ENCODE measurements around the gene TARS1.

TARS1 gene

GRCh38 chr5:33457126-33457525 is 16.4 kb downstream of the TARS1 start:
- WGBS (ENCODE audit: insufficient coverage) = 100% methylated on average over 2 of the region's 2 CpGs
- peaks cover 33 to 96% (median 68%) of the 10 kb centered on the region in 4 experiments for H3K36me3 ChIP-seq (ENCODE audit: control insufficient read depth in 4 of 4, insufficient read depth in 4 of 4, low read length in 3 of 4)
- no peaks in the 10 kb centered on the region for H3K27me3 ChIP-seq (replicated peaks in 2 of 5; ENCODE audit: control insufficient read depth in 4 of 5, insufficient read depth in 5 of 5, low read length in 4 of 5)
- H3K9me3 ChIP-seq (ENCODE audit: control extremely low read depth in 1 of 5, control insufficient read depth in 4 of 5, insufficient read depth in 2 of 5, low read depth in 1 of 5, low read length in 4 of 5) = no peaks in the 10 kb centered on the region
- ChIA-PET CTCF (no interaction called here), POLR2A (no interaction called here)
- no peaks in the 10 kb centered on the region for H3K4me1 ChIP-seq (ENCODE audit: control extremely low read depth in 1 of 4, control insufficient read depth in 4 of 4, insufficient read depth in 4 of 4, low read length in 3 of 4)
- H3K27ac ChIP-seq (ENCODE audit: insufficient read depth in 1 of 2, low read depth in 1 of 2, low read length in 2 of 2, poor library complexity in 1 of 2, severe bottlenecking in 2 of 2) = no peak overlapping the region
- H3K4me3 ChIP-seq (ENCODE audit: control insufficient read depth in 1 of 7, extremely low read depth in 1 of 7, insufficient read depth in 4 of 7, low read depth in 2 of 7, low read length in 6 of 7) = no peak overlapping the region
- DNase-seq = no peak

- Histone ChIP-seq H3K4me3 (ENCODE audit: control insufficient read depth in 1 of 7, extremely low read depth in 1 of 7, insufficient read depth in 4 of 7, low read depth in 2 of 7, low read length in 6 of 7) (no peak overlapping the region), H3K4me1 (ENCODE audit: control extremely low read depth in 1 of 4, control insufficient read depth in 4 of 4, insufficient read depth in 4 of 4, low read length in 3 of 4) (no peaks in the 10 kb centered on the region), H3K27ac (ENCODE audit: insufficient read depth in 1 of 2, low read depth in 1 of 2, low read length in 2 of 2, poor library complexity in 1 of 2, severe bottlenecking in 2 of 2) (no peak overlapping the region), H3K36me3 (ENCODE audit: control insufficient read depth in 4 of 4, insufficient read depth in 4 of 4, low read length in 3 of 4) (peaks cover 33 to 98% (median 67%) of the 10 kb centered on the region in 4 experiments), H3K27me3 (replicated peaks in 2 of 5; ENCODE audit: control insufficient read depth in 4 of 5, insufficient read depth in 5 of 5, low read length in 4 of 5) (no peaks in the 10 kb centered on the region), H3K9me3 (ENCODE audit: control extremely low read depth in 1 of 5, control insufficient read depth in 4 of 5, insufficient read depth in 2 of 5, low read depth in 1 of 5, low read length in 4 of 5) (no peaks in the 10 kb centered on the region)
- ChIA-PET POLR2A (no interaction called here), CTCF (interaction anchor here (1.4 kb wide), 1 partner anchor 22 kb away, joined by 3 read pairs; no protein-coding TSS in a partner anchor)
- no peak for DNase-seq
- WGBS (ENCODE audit: insufficient coverage) = no CpG with 5 or more reads among the region's 1 CpG
Observed at GRCh38 chr5:33457817-33458216, 17.1 kb downstream of the TARS1 start.

GRCh38 chr5:33460210-33460609 is 19.4 kb downstream of the TARS1 start:
- Histone ChIP-seq H3K27ac (ENCODE audit: insufficient read depth in 1 of 2, low read depth in 1 of 2, low read length in 2 of 2, poor library complexity in 1 of 2, severe bottlenecking in 2 of 2) (peak overlapping the region in 1 of 2 experiments; percentile 20), H3K4me1 (ENCODE audit: control extremely low read depth in 1 of 4, control insufficient read depth in 4 of 4, insufficient read depth in 4 of 4, low read length in 3 of 4) (no peaks in the 10 kb centered on the region), H3K4me3 (ENCODE audit: control insufficient read depth in 1 of 7, extremely low read depth in 1 of 7, insufficient read depth in 4 of 7, low read depth in 2 of 7, low read length in 6 of 7) (no peak overlapping the region), H3K27me3 (replicated peaks in 2 of 5; ENCODE audit: control insufficient read depth in 4 of 5, insufficient read depth in 5 of 5, low read length in 4 of 5) (no peaks in the 10 kb centered on the region), H3K9me3 (ENCODE audit: control extremely low read depth in 1 of 5, control insufficient read depth in 4 of 5, insufficient read depth in 2 of 5, low read depth in 1 of 5, low read length in 4 of 5) (no peaks in the 10 kb centered on the region), H3K36me3 (ENCODE audit: control insufficient read depth in 4 of 4, insufficient read depth in 4 of 4, low read length in 3 of 4) (peaks cover 18 to 97% (median 67%) of the 10 kb centered on the region in 4 experiments)
- DNase-seq = no peak
- ChIA-PET POLR2A (no interaction called here), CTCF (interaction anchor here (1.5 to 2.1 kb wide), 2 partner anchors 10 to 24 kb away, joined by 5 to 6 read pairs; no protein-coding TSS in a partner anchor)
- WGBS (ENCODE audit: insufficient coverage) = 81% methylated on average over 2 of the region's 2 CpGs

GRCh38 chr5:33462456-33462855 is 21.7 kb downstream of the TARS1 start:
- CTCF ChIA-PET = interaction anchor here (1.2 kb wide), 1 partner anchor 16 kb away, joined by 3 read pairs; no protein-coding TSS in a partner anchor
- POLR2A ChIA-PET = no interaction called here
- Histone ChIP-seq H3K27me3 (replicated peaks in 2 of 5; ENCODE audit: control insufficient read depth in 4 of 5, insufficient read depth in 5 of 5, low read length in 4 of 5) (no peaks in the 10 kb centered on the region), H3K4me1 (ENCODE audit: control extremely low read depth in 1 of 4, control insufficient read depth in 4 of 4, insufficient read depth in 4 of 4, low read length in 3 of 4) (no peaks in the 10 kb centered on the region), H3K4me3 (ENCODE audit: control insufficient read depth in 1 of 7, extremely low read depth in 1 of 7, insufficient read depth in 4 of 7, low read depth in 2 of 7, low read length in 6 of 7) (no peak overlapping the region), H3K9me3 (ENCODE audit: control extremely low read depth in 1 of 5, control insufficient read depth in 4 of 5, insufficient read depth in 2 of 5, low read depth in 1 of 5, low read length in 4 of 5) (no peaks in the 10 kb centered on the region), H3K36me3 (ENCODE audit: control insufficient read depth in 4 of 4, insufficient read depth in 4 of 4, low read length in 3 of 4) (peaks cover 18 to 96% (median 65%) of the 10 kb centered on the region in 4 experiments), H3K27ac (ENCODE audit: insufficient read depth in 1 of 2, low read depth in 1 of 2, low read length in 2 of 2, poor library complexity in 1 of 2, severe bottlenecking in 2 of 2) (no peak overlapping the region)
- no CpG with 5 or more reads among the region's 3 CpGs for WGBS (ENCODE audit: insufficient coverage)
- DNase-seq = no peak

GRCh38 chr5:33465120-33465519 is 24.4 kb downstream of the TARS1 start:
- Histone ChIP-seq H3K27ac (ENCODE audit: insufficient read depth in 1 of 2, low read depth in 1 of 2, low read length in 2 of 2, poor library complexity in 1 of 2, severe bottlenecking in 2 of 2) (no peak overlapping the region), H3K4me1 (ENCODE audit: control extremely low read depth in 1 of 4, control insufficient read depth in 4 of 4, insufficient read depth in 4 of 4, low read length in 3 of 4) (no peaks in the 10 kb centered on the region), H3K9me3 (ENCODE audit: control extremely low read depth in 1 of 5, control insufficient read depth in 4 of 5, insufficient read depth in 2 of 5, low read depth in 1 of 5, low read length in 4 of 5) (no peaks in the 10 kb centered on the region), H3K4me3 (ENCODE audit: control insufficient read depth in 1 of 7, extremely low read depth in 1 of 7, insufficient read depth in 4 of 7, low read depth in 2 of 7, low read length in 6 of 7) (no peak overlapping the region), H3K27me3 (replicated peaks in 2 of 5; ENCODE audit: control insufficient read depth in 4 of 5, insufficient read depth in 5 of 5, low read length in 4 of 5) (no peaks in the 10 kb centered on the region), H3K36me3 (ENCODE audit: control insufficient read depth in 4 of 4, insufficient read depth in 4 of 4, low read length in 3 of 4) (peaks cover 22 to 95% (median 67%) of the 10 kb centered on the region in 4 experiments)
- no peak for DNase-seq
- CTCF ChIA-PET = no interaction called here
- POLR2A ChIA-PET = no interaction called here
- WGBS (ENCODE audit: insufficient coverage) = 100% methylated on average over 1 of the region's 3 CpGs

GRCh38 chr5:33468775-33469435 is 28.1 kb downstream of the TARS1 start:
- Histone ChIP-seq H3K9me3 (ENCODE audit: control extremely low read depth in 1 of 5, control insufficient read depth in 4 of 5, insufficient read depth in 2 of 5, low read depth in 1 of 5, low read length in 4 of 5) (peaks cover 0 to 2% (median under 1%) of the 10 kb centered on the region in 5 experiments), H3K27ac (ENCODE audit: insufficient read depth in 1 of 2, low read depth in 1 of 2, low read length in 2 of 2, poor library complexity in 1 of 2, severe bottlenecking in 2 of 2) (no peak overlapping the region), H3K36me3 (ENCODE audit: control insufficient read depth in 4 of 4, insufficient read depth in 4 of 4, low read length in 3 of 4) (peaks cover 32 to 90% (median 61%) of the 10 kb centered on the region in 4 experiments), H3K27me3 (replicated peaks in 2 of 5; ENCODE audit: control insufficient read depth in 4 of 5, insufficient read depth in 5 of 5, low read length in 4 of 5) (no peaks in the 10 kb centered on the region), H3K4me3 (ENCODE audit: control insufficient read depth in 1 of 7, extremely low read depth in 1 of 7, insufficient read depth in 4 of 7, low read depth in 2 of 7, low read length in 6 of 7) (no peak overlapping the region), H3K4me1 (ENCODE audit: control extremely low read depth in 1 of 4, control insufficient read depth in 4 of 4, insufficient read depth in 4 of 4, low read length in 3 of 4) (no peaks in the 10 kb centered on the region)
- CTCF ChIA-PET = interaction anchor here (1.5 to 2.9 kb wide), 3 partner anchors 9 to 501 kb away, joined by 4 to 19 read pairs (median 5); partner anchors contain the start of gene RXFP3
- DNase-seq = no peak
- POLR2A ChIA-PET = no interaction called here
- 95% methylated on average over 4 of the region's 9 CpGs for WGBS (ENCODE audit: insufficient coverage)

GRCh38 chr5:33470544-33470943 is 29.8 kb downstream of the TARS1 start:
- Histone ChIP-seq H3K4me1 (ENCODE audit: control extremely low read depth in 1 of 4, control insufficient read depth in 4 of 4, insufficient read depth in 4 of 4, low read length in 3 of 4) (no peaks in the 10 kb centered on the region), H3K27me3 (replicated peaks in 2 of 5; ENCODE audit: control insufficient read depth in 4 of 5, insufficient read depth in 5 of 5, low read length in 4 of 5) (no peaks in the 10 kb centered on the region), H3K9me3 (ENCODE audit: control extremely low read depth in 1 of 5, control insufficient read depth in 4 of 5, insufficient read depth in 2 of 5, low read depth in 1 of 5, low read length in 4 of 5) (peaks cover 0 to 9% (median 8%) of the 10 kb centered on the region in 5 experiments), H3K36me3 (ENCODE audit: control insufficient read depth in 4 of 4, insufficient read depth in 4 of 4, low read length in 3 of 4) (peaks cover 34 to 92% (median 63%) of the 10 kb centered on the region in 4 experiments), H3K27ac (ENCODE audit: insufficient read depth in 1 of 2, low read depth in 1 of 2, low read length in 2 of 2, poor library complexity in 1 of 2, severe bottlenecking in 2 of 2) (no peak overlapping the region), H3K4me3 (ENCODE audit: control insufficient read depth in 1 of 7, extremely low read depth in 1 of 7, insufficient read depth in 4 of 7, low read depth in 2 of 7, low read length in 6 of 7) (no peak overlapping the region)
- 88% methylated on average over 1 of the region's 3 CpGs for WGBS (ENCODE audit: insufficient coverage)
- DNase-seq = peak; percentile 8 to 23 (median 20)
- ChIA-PET CTCF (interaction anchor here (0.9 to 2.9 kb wide), 5 partner anchors 10 to 499 kb away, joined by 3 to 19 read pairs (median 4); no protein-coding TSS in a partner anchor), POLR2A (no interaction called here)
